Raji (cell line): ENCODE measurements around the gene DDX46.

Experiments used
- POLR2A ChIP-seq: IDR thresholded peaks from 2 replicates; pipeline ENCODE4 v1.6.1; 2011; ENCODE audit warnings: low read depth, low read length, control low read depth; ENCODE audit not compliant: insufficient read depth

The DDX46 gene

DNA sequence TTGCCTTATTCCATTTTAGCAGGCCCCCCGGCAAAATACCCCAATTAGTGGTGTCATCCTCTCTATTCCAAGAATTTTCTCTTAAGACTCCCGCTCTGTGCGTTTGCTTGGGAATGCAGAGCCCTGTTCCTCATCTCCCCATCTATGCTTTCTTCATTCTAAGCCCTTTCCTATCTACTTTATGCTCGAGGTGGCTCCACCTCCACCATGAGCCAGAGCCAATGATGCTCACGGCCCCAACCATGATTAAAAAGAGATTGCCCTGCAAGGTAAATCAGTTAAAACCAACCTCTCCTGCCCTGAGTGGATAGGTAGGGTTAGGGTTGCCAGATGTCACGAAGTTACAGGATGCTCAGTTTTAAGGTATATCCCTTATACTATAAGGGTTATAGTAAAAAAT is 114.9 kb downstream of the DDX46 start:
- no peak for TF ChIP-seq POLR2A

DNA sequence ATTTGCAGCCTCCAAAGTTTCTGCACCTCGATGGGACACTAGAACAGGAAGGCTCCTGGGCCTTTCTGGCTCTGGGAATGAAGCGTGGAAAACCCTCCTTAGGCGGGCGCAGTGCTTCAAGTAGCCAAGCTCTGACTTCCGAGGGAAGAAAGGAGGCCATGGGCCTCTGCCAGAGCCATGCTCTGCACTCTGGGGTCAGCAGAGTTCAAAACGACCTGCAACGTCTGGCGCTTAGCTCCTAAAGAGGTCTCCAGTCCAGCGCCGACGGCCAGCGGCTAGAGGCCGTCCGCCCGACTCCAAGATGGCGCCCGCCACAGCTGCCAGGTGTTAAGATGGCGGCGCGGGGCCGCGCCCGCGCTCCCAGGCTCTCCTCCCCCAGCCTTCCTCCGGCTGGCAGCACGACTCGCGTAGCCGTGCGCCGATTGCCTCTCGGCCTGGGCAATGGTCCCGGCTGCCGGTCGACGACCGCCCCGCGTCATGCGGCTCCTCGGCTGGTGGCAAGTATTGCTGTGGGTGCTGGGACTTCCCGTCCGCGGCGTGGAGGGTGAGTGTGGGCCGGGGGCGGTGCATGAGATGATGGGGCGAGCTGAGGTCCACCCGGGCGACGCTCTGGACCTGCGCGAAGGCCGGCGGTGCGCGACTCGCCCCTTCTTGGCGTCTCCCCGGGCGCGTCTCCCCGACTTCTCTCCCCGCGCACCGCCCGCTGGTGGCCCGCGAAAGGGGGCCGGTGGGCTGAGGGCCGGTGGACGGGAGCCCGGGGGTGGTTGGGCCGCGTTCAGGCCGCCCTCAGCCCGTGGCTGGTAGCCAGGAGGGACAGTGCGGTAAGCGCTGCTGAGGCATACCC is 115.6 kb downstream of the DDX46 start, which contains the start of gene TXNDC15:
Gene TXNDC15, plus strand, starts transcription at position 385 of the 844 bp plus-strand sequence. Its CDS starts 57 bp downstream, at position 442.
- peak; percentile 92 for TF ChIP-seq POLR2A

DNA sequence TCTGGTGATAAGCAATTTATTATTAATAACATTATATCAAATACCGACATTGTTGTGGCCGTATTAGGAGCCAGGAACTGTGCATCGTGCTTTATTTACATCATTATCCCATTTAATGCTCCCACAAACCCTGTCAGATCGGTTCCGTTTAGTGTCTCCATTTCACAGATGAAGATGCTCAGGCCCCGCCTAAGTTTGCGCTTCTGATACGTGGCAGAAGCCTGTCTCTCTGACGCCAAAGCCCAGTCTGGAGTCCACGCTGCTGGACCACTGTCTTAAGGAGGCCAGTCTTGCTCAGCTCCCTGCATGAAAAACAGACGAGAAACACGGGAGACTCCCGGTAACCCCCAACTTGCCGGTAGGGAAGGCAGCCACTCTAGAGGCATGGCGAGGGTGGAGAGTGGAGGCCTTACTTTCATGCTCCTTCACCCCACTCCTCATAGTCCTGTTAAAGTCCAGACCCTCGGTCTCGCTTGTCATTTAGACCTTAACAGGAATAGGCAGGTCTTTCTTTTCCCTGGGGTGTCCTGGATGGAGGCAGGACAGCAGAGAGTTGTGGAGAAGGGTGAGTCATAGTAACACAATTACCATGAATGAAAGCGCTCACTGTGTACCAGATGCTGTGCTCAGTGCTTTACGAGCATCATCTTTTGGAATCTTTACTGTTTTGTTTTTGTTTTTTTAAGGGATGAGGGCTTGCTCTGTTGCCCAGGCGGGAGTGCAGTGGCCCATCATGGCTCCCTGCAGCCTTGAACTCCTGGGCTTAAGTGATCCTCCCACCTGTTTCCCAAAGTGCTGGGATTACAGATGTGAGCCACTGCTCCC is 116.5 kb downstream of the DDX46 start:
- TF ChIP-seq POLR2A: peak; percentile 36; the same call in 1 of the 2 replicates

DNA sequence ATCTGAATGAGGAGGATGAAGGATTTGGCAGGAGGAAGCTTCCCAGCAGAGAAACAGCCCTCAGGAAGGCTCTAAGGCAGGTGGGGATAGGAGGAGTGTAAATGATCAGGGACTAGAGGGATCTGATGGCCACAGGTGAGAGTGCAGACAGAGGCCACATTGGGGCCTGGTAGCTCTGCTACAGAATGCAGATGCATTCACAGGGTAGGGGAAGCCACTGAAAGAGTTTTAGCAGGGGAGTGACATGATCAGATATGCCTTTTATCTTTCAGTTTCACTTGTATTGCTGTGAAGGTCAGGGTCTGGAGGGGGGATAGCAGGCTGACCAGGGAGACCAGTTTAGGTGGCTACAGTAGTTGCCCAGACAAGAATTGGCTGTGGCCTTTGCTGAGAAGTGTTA is 118.6 kb downstream of the DDX46 start:
- TF ChIP-seq POLR2A: no peak

DNA sequence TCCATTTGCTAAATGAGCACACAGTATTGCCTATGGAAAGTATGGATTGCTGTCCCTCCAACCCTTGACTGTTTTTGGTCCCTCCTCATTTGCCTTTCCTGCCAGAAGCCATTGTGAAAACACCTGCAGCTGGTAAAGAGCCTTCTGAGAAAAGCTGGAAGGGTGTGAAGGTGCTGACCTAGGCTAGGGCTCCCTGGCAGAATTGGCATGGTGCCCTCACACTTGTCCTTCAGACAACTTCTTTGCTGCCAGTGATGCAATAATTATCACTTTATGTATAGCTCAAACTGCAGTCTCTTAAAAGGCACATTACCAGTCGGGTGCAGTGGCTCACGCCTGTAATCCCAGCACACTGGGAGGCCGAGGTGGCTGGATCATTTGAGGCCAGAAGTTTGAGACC is 119.8 kb downstream of the DDX46 start:
- TF ChIP-seq POLR2A: no peak

DNA sequence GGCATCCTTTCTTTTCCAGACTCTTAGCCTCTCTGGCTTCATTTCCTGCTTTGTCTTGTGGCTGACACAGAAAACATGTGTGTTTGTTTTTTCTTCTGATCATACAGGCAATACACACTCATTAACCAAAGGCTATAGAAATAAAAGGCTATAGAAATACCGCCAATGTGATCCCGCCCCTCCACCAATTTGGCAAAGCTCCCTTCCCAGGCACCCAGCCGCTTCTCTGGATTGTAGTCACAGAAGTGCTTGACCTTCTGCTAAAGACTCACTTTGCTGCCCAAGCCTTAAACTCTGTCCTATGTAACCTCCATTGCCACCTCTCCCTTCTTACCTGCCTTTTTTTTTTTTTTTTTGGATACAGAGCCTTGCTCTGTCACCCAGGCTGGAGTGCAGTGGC is 120.9 kb downstream of the DDX46 start:
- no peak for TF ChIP-seq POLR2A
